DMS114 treated with DMSO at 0.1 percent for 48 hours (cell line): Measurements from ENCODE around the gene NSUN5.
"Not testable (repeated sequence)": the region's sequence is repeated elsewhere in the genome, so short reads cannot be mapped to it uniquely, and the experiment has no call there.

Experiments
- DNase-seq: peaks from one replicate; lab custom pipeline; 2025; ENCODE audit not compliant: unreplicated experiment; lab: John Stamatoyannopoulos, UW

NSUN5 gene

GRCh38 chr7:73327449-73327848 is 18.8 kb upstream of the NSUN5 start:
- DNase-seq: not testable (repeated sequence)

DNA sequence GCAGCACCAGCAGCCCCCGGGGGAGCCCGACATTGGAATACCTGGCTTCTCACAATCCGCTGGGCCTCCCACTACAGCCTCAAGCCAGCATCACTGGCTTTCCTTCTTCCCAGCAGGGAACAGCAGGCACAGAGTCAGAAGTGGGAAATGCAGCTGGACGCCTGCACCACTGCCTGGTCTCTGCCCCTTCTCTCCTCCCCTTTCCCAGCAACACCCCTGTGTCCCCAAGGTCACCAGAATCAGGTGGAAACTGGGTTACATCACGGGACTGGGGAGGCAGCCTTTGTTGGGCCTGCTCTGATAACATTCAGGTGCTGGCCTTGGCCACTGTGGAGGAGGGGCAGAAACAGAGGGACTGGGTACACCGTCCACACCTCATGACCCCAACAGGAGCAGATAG is 16.8 kb upstream of the NSUN5 start:
- DNase-seq: not testable (repeated sequence)

GRCh38 chr7:73324081-73324845 is 15.6 kb upstream of the NSUN5 start:
- DNase-seq: peak; percentile 3

- DNase-seq: not testable (repeated sequence)
Measured at GRCh38 chr7:73323434-73324080, 14.9 kb upstream of the NSUN5 start.

GRCh38 chr7:73320009-73320408 is 11.4 kb upstream of the NSUN5 start:
- DNase-seq: not testable (repeated sequence)

DNA sequence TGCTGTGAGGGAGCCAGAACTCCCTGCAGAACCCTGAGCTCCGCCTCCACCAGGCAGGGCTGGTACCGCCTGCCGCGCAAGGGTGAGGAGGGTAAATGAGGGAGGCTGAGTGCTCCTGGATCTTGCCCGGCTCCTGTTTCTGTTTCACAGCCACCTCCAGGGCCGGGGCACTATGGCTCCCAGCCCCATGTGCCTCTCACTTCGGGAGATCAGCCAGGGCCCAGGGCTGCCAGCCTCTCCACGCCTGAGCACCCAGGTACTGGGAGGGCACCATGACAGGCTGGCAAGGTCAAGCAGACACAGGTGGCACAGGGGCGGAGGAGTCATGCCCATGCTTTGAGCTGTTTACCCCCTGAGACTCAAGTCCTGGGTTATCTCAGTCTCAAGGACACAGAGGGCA is 10.9 kb upstream of the NSUN5 start:
- not testable (repeated sequence) for DNase-seq

DNA sequence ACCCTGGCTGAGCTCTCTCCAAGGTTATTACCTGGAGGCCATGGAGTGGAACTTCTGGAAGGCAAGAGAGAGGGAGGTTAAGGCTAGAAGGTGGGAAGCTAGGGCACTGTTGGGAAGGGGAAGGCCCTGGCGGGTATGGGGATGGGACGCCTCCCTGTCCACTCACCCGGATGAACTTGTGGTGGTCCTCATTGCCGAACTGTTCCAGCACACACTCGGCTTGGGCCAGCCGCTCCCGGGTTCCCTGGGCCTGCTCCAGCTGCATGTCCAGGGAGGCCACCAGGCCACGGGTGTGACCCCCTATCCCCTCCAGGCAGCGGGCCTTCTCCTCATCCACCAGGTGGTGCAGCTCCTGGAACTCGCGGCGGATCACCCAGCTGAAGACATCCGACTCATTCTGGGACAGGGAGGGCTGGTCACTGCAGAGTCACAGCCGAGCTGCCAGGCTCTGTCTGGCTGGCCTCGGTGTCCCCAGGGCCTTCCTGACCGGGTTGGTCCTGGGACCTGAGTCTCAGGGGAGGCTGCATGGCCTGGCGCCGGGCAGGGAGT is 10.1 kb upstream of the NSUN5 start:
- not testable (repeated sequence) for DNase-seq

DNA sequence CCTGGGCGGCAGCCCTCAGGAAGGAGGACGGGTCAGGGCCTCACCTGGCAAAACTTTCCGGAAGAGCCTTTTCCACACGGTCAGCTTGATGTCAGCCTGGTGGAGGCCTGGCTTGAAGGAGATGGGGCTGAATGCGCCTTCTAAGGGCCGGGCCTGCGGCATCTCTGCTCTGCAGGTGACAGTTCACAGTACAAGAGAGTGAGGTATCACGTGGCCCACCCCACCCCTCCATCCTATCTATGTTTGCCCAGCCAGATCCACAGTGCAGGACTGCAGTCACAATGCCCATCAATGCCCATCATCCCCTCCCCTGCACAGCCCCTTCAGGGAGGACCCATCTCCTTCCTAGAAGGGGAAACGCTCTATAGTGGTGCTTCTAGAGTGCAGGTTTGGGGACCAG is 7.9 kb upstream of the NSUN5 start:
- DNase-seq: no peak

DNA sequence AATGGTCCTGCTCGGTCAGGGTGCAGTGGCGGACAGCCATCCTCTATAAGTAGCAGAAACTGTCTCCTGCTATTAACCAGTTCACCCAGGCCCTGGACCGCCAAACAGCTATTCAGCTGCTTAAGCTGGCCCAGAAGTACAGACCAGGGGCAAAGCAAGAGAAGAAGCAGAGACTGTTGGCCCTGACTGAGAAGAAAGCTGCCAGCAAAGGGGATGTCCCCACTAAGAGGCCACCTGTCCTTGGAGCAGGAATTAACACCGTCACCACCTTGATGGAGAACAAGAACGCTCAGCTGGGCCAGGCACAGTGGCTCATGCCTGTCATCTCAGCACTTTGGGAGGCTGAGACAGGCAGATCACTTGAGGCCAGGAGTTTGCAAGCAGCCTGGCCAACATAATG is 5.6 kb upstream of the NSUN5 start:
- no peak for DNase-seq

GRCh38 chr7:73313521-73313906 is 4.9 kb upstream of the NSUN5 start:
- no peak for DNase-seq

GRCh38 chr7:73312831-73313520 is 4.3 kb upstream of the NSUN5 start:
- DNase-seq: no peak

GRCh38 chr7:73311421-73311820 is 2.8 kb upstream of the NSUN5 start:
- not testable (repeated sequence) for DNase-seq

DNA sequence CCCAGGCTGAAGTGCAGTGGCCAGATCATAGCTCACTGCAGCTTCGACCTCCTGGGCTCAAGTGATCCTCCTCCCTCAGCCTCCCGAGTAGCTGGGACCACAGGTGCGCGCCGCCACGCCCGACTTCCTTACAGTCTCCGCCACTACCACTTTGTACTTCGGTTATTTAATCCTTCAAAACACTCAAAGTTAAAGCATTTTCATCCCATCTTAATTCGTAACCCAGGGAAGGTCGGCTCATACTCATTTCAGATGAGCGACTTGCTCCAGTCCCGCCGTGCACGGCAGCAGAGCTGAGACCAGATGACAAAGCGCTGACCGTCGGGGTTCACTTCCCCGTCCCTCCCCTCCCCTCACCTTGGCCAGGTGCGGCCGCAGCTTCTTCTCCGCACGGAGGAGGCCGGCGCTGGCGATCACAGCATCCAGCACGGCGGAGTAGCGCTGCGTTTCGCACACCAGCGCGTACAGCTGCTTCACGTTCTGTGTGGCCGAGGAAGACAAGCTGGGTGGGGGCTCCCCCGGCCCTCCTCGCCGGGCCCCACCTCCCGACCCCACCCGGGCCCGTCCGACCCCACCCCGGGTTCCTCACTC is 457 bp downstream of the NSUN5 start:
- no peak for DNase-seq

- no peak for DNase-seq
Measured at GRCh38 chr7:73307436-73307835, 1.2 kb downstream of the NSUN5 start.

DNA sequence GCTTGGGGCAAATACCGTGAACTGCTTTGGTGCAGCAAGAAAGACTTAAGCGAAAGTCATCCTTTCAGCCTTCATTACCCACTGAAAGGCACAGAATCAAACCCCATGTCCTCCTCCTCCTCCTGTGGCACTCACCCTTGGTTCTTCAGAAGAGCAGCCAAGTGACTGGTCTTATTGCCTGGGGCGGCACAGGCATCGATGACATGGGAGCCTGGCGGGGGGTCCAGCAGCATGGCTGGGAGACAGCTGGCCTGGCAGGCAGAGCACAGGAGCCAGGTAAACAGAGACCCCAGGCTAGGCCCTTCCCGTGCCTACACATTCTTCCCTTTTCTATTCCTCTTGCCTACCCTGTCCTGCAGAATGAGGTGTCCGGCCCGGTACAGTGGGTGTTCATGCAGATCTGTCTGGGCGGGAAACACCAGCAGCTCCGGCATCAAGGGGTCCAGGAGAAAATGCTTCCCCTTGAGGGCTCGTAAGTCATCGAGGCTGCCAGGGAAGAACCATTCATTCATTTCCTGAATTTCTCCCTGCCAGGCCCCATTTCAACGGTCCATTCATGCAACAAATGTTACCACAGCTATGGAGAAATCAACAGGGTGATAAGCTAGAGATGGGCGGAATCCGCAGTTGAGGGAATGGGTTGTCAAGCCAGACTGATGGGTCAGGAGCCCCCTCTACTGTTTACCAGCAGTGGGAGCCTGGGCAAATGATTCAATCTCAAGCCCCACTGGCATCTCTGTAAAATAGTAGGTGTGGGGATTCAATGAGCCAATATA is 3.8 kb downstream of the NSUN5 start:
- DNase-seq: not testable (repeated sequence)

DNA sequence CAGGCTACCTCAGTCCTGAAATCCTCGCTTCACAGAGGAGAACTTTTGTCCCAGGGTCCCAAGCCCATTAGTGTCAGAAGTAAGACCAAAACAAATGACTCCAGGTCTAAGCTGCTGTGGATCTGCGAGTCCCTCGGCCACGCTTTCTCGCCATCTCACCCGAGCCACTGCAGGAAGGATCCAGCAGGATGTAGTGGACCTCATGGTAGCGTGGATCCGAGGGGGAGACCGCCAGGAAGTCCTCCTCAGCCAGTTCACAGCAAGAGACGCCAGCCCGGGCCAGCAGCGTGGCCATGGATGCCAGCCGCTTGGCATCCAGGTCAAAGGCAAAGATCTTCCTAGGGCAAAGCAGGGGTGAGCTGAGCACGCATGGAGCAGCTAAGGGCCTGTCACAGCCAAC is 4.6 kb downstream of the NSUN5 start:
- DNase-seq: no peak

GRCh38 chr7:73303546-73303945 is 5.1 kb downstream of the NSUN5 start:
- DNase-seq: no peak

- not testable (repeated sequence) for DNase-seq
Measured at GRCh38 chr7:73302846-73303245, 5.8 kb downstream of the NSUN5 start.

- DNase-seq: not testable (repeated sequence)
Measured at GRCh38 chr7:73301108-73301507, 7.5 kb downstream of the NSUN5 start.

DNA sequence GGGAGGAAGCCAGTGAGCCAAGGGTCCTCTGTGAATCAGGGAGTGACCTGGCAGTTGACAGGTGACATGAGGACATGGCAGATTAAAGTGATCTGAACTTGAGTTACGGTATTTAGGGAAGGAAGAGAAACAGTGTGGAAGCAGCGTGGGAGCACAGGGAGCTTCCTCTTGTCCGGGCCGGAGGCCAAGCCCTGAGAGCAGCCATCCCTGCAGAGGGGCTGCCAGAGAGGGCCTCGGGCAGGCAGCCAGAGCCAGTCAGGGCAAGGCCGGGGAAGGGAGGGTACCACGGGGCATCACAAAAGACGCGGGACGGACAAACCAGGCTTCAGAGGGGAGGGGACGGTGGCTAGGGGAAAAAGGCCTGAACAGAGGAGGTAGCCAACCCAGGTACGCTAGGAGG is 8.8 kb downstream of the NSUN5 start:
- DNase-seq: not testable (repeated sequence)

GRCh38 chr7:73297706-73298105 is 10.9 kb downstream of the NSUN5 start:
- not testable (repeated sequence) for DNase-seq
